GM23338 (cell line): ENCODE measurements around the gene JOSD1. TPM values are rescaled to one million over a fixed set of nuclear protein-coding genes. Genes with fewer than 3 reads are reported as not detected.

ENCODE experiments used
- ATAC-seq: fragments of 200-7000 bp; cut with Tn5 transposase; 3 replicates; pipeline ENCODE4 v1.9.1; 2020
- DNase-seq: peaks from one replicate; pipeline ENCODE4 v3.0.0-alpha.2; 2015; ENCODE audit warnings: low spot score
- H2AFZ ChIP-seq: fragments of 200-600 bp; sonication (generic); 2 replicates; pipeline ENCODE4 v1.8.0; 2016; ENCODE audit warnings: antibody characterized with exemption, mild to moderate bottlenecking, moderate library complexity
- H3F3A ChIP-seq: fragments of 200-600 bp; sonication (generic); replicated peaks from 2 replicates; pipeline ENCODE4 v1.8.0; 2017; ENCODE audit warnings: antibody characterized with exemption, mixed run types, low read depth
- H3K27ac ChIP-seq: fragments of 200-600 bp; sonication (generic); 2 replicates; pipeline ENCODE4 v1.6.1; 2016; ENCODE audit warnings: low read depth
- H3K27me3 ChIP-seq: fragments of 200-600 bp; sonication (generic); 2 replicates; pipeline ENCODE4 v1.8.0; 2016; ENCODE audit warnings: mild to moderate bottlenecking, mixed run types, moderate library complexity; ENCODE audit not compliant: insufficient read depth
- H3K36me3 ChIP-seq: fragments of 200-600 bp; sonication (generic); 2 replicates; pipeline ENCODE4 v1.8.0; 2016; ENCODE audit warnings: mild to moderate bottlenecking; ENCODE audit not compliant: insufficient read depth
- H3K4me1 ChIP-seq: fragments of 200-600 bp; sonication (generic); 2 replicates; pipeline ENCODE4 v1.8.0; 2016; ENCODE audit warnings: mild to moderate bottlenecking, moderate library complexity; ENCODE audit not compliant: insufficient read depth
- H3K4me2 ChIP-seq: fragments of 200-600 bp; sonication (generic); 2 replicates; pipeline ENCODE4 v1.7.1; 2017; ENCODE audit warnings: mixed run types
- H3K4me3 ChIP-seq: fragments of 200-600 bp; sonication (generic); 2 replicates; pipeline ENCODE4 v1.6.1; 2016; ENCODE audit warnings: mixed run types
- H3K79me2 ChIP-seq: fragments of 200-600 bp; sonication (generic); replicated peaks from 2 replicates; pipeline ENCODE4 v1.8.0; 2017; ENCODE audit warnings: mild to moderate bottlenecking; ENCODE audit not compliant: insufficient read depth
- H3K9me2 ChIP-seq: fragments of 200-600 bp; sonication (generic); 2 replicates; pipeline ENCODE4 v1.8.0; 2017; ENCODE audit not compliant: insufficient read depth
- H4K20me1 ChIP-seq: fragments of 200-600 bp; sonication (generic); replicated peaks from 2 replicates; pipeline ENCODE4 v1.8.0; 2017; ENCODE audit warnings: mild to moderate bottlenecking; ENCODE audit not compliant: insufficient read depth
- H3K27ac Mint-ChIP-seq: 2 replicates; pipeline ENCODE4 v1.8.0; 2020; ENCODE audit warnings: inconsistent platforms, mild to moderate bottlenecking, moderate library complexity, mixed read lengths
- H3K27me3 Mint-ChIP-seq: 3 replicates; pipeline ENCODE4 v1.8.0; 2022; ENCODE audit warnings: low read depth, mild to moderate bottlenecking, moderate library complexity, mixed read lengths, inconsistent platforms; ENCODE audit not compliant: insufficient read depth, poor library complexity
- H3K36me3 Mint-ChIP-seq: 3 replicates; pipeline ENCODE4 v1.8.0; 2021; ENCODE audit warnings: low read depth, mild to moderate bottlenecking, inconsistent platforms, moderate library complexity, mixed read lengths
- H3K4me1 Mint-ChIP-seq: 3 replicates; pipeline ENCODE4 v1.8.0; 2020; ENCODE audit warnings: mild to moderate bottlenecking, inconsistent platforms, mixed read lengths
- H3K4me3 Mint-ChIP-seq: 3 replicates; pipeline ENCODE4 v1.8.0; 2021; ENCODE audit warnings: moderate library complexity, mild to moderate bottlenecking, inconsistent platforms, mixed read lengths
- H3K9me3 Mint-ChIP-seq: 3 replicates; pipeline ENCODE4 v1.8.0; 2020; ENCODE audit warnings: moderate library complexity, mild to moderate bottlenecking, inconsistent platforms, mixed read lengths
- CREB1 ChIP-seq: fragments of 250-450 bp; sonication (Bioruptor Pico); IDR thresholded peaks from 2 replicates; pipeline ENCODE4 v1.5.0; 2020; ENCODE audit warnings: low read depth, mild to moderate bottlenecking, moderate library complexity
- EZH2 ChIP-seq: fragments of 200-600 bp; sonication (generic); IDR thresholded peaks from one replicate; pipeline ENCODE4 v1.8.0; 2017; ENCODE audit warnings: antibody characterized with exemption, mild to moderate bottlenecking, low read depth; ENCODE audit not compliant: unreplicated experiment
- EZH2phosphoT487 ChIP-seq: fragments of 200-600 bp; sonication (generic); IDR thresholded peaks from one replicate; pipeline ENCODE4 v1.8.1; 2018; ENCODE audit warnings: antibody characterized with exemption; ENCODE audit not compliant: unreplicated experiment
- JUNB ChIP-seq: IDR thresholded peaks from one replicate; pipeline ENCODE4 v1.6.1; 2016; ENCODE audit warnings: antibody characterized with exemption; ENCODE audit not compliant: unreplicated experiment
- POLR2AphosphoS5 ChIP-seq: IDR thresholded peaks from 2 replicates; pipeline ENCODE4 v1.6.1; 2016; ENCODE audit warnings: antibody characterized with exemption, low read depth
- REST ChIP-seq: IDR thresholded peaks from one replicate; pipeline ENCODE4 v1.6.1; 2018; ENCODE audit warnings: antibody characterized with exemption; ENCODE audit not compliant: unreplicated experiment
- ZNF331 ChIP-seq: fragments of 250-450 bp; sonication (Bioruptor Pico); IDR thresholded peaks from 2 replicates; pipeline ENCODE4 v1.5.0; 2020; ENCODE audit warnings: low read depth, mild to moderate bottlenecking, moderate library complexity
- ZNF462 ChIP-seq: fragments of 250-450 bp; sonication (Bioruptor Pico); IDR thresholded peaks from 2 replicates; pipeline ENCODE4 v1.5.0; 2020; ENCODE audit warnings: mild to moderate bottlenecking, moderate library complexity
- polyA plus RNA-seq: library from polyadenylated mRNA; unstranded; fragments of >200 nt; fragmentation: Nextera tagmentation; extraction: Ambion mirVana; gene quantifications from 2 replicates; pipeline ENCODE4 v1.2.1, GENCODE V29; 2016
- total RNA-seq: library from RNA; depleted of rRNA; stranded (reverse); fragments of >200 nt; shearing (Covaris generic); gene quantifications from 2 replicates; pipeline ENCODE4 v1.2.3, GENCODE V29; 2014

Gene JOSD1
- total and polyA plus RNA-seq, 2 experiments from 2014 or later, result 4.6 to 19.7 TPM

GRCh38 chr22:38713921-38714320, 13.2 kb upstream of the JOSD1 start:
- no peak for TF ChIP-seq REST
- TF ChIP-seq EZH2, result no peak
- no peak for TF ChIP-seq CREB1 (CRISPR knock-in tag)
- TF ChIP-seq EZH2phosphoT487, result no peak
- no peak for TF ChIP-seq JUNB
- no peak for TF ChIP-seq ZNF331 (CRISPR knock-in tag)
- DNase-seq (peak; percentile 24), ATAC-seq (peak; percentile 29)
- Mint-ChIP-seq H3K27ac (0 out of 2 replicates have a peak overlapping the region, but pooled peaks have one; percentile 83), H3K36me3 (peaks cover 38% of the 10 kb centered on the region), H3K4me3 (no peak overlapping the region; the same call in 2 of the 3 replicates), H3K9me3 (no peaks in the 10 kb centered on the region), H3K27me3 (peaks cover 7% of the 10 kb centered on the region), H3K4me1 (peaks cover 51% of the 10 kb centered on the region)
- no peaks in the 10 kb centered on the region for H3K27me3 ChIP-seq
- peaks cover 60% of the 10 kb centered on the region for H4K20me1 ChIP-seq
- H3K9me2 ChIP-seq, result no peaks in the 10 kb centered on the region
- H3K4me2 ChIP-seq, result no peak overlapping the region
- peak overlapping the region; percentile 79; the same call in 1 of the 2 replicates for H3K27ac ChIP-seq
- 0 out of 2 replicates have a peak, but pooled peaks cover 4% of the 10 kb centered on the region for H3F3A ChIP-seq
- H2AFZ ChIP-seq, result no peak overlapping the region
- peaks cover 69% of the 10 kb centered on the region for H3K79me2 ChIP-seq
- H3K36me3 ChIP-seq, result peaks cover 22% of the 10 kb centered on the region; the same call in 1 of the 2 replicates
- no peak overlapping the region for H3K4me3 ChIP-seq
- peaks cover 36% of the 10 kb centered on the region for H3K4me1 ChIP-seq

- no peaks in the 10 kb centered on the region for H3K27me3 ChIP-seq
- H3F3A ChIP-seq, result 0 out of 2 replicates have a peak, but pooled peaks cover 4% of the 10 kb centered on the region
- peaks cover 58% of the 10 kb centered on the region for H4K20me1 ChIP-seq
- peaks cover 29% of the 10 kb centered on the region for H3K36me3 Mint-ChIP-seq
- H3K27ac ChIP-seq, result peak overlapping the region; percentile 79
- ATAC-seq (peak; percentile 53), DNase-seq (peak; percentile 43)
- H3K9me2 ChIP-seq, result no peaks in the 10 kb centered on the region
- peaks cover 22% of the 10 kb centered on the region; the same call in 1 of the 2 replicates for H3K36me3 ChIP-seq
- H3K4me3 ChIP-seq, result no peak overlapping the region; the same call in 1 of the 2 replicates
- no peaks in the 10 kb centered on the region for H3K9me3 Mint-ChIP-seq
- H3K4me1 Mint-ChIP-seq, result peaks cover 63% of the 10 kb centered on the region
- H3K4me3 Mint-ChIP-seq, result peak overlapping the region; percentile 27; the same call in 1 of the 3 replicates
- peaks cover 7% of the 10 kb centered on the region for H3K27me3 Mint-ChIP-seq
- H3K27ac Mint-ChIP-seq, result peak overlapping the region; percentile 83
- H3K4me1 ChIP-seq, result peaks cover 47% of the 10 kb centered on the region
- H2AFZ ChIP-seq, result no peak overlapping the region
- H3K4me2 ChIP-seq, result peak overlapping the region; percentile 63; the same call in 1 of the 2 replicates
- H3K79me2 ChIP-seq, result peaks cover 81% of the 10 kb centered on the region
- TF ChIP-seq POLR2AphosphoS5, result no peak
- no peak for TF ChIP-seq ZNF462
- TF ChIP-seq CREB1 (CRISPR knock-in tag), result no peak
Observed at GRCh38 chr22:38712486-38713207, 11.9 kb upstream of the JOSD1 start.
